T follicular helper cell (primary cell): ENCODE results near the gene CITED1.
"Not testable (repeated sequence)": the region's sequence is repeated elsewhere in the genome, so short reads cannot be mapped to it uniquely, and the experiment has no call there.

Experiments
- DNase-seq: peaks from one replicate; pipeline ENCODE4 v3.0.0-alpha.2; 2020; ENCODE audit warnings: low read depth
- total RNA-seq, 2 experiments: gene quantifications; one replicate each; lab custom pipeline; 2026; lab: John Stamatoyannopoulos, UW

CITED1 gene
- total RNA-seq: 0 reads per million in 2 experiments

DNA sequence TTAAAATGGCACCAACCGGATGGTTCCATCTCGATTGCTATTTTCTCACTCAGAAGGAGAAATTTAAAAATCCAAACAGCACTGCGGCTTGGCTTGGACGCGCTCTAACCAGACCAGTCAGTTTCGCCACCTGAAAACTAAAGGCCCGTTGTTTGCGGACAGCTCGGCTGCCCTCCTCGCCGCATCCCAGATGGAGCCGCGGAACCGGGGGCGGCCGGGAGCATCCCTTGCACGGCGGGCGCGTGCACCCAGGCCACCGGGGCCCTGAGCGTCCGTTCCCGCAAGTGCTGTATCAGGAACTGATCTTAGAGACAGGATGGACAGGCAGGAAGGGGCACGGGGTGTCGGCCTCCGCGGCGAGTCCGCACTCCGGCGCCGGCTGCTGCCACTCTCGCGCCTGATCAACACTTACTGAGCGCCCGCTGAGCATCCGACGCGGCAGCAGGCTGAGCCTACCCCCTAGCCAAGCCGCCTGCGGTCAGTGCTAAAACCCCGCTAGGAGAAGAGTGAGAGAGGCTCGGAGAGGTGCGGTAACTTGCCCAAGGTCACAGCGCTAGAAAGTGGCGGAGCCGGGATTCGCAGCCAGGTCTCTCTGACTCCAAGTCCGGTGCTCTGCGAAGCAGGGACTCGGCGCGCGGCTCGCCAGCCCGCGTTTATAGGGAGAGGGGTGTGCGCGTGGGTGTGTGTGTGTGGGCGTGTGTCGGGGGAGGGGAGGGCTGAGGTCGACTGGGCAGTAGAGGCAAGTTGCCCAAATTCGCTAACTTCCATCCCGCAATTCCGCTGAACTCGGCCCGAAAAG is at the start of gene CITED1:
TSS of gene CITED1 (minus strand) at position 629 of the 799 bp plus-strand sequence. CDS start 3,045 bp downstream, outside the sequence.
- no peak for DNase-seq

GRCh38 chrX:72352786-72353185 is 47.1 kb upstream of the CITED1 start:
- DNase-seq: no peak

- no peak for DNase-seq
Measured at GRCh38 chrX:72351606-72352334, 46.1 kb upstream of the CITED1 start.

DNA sequence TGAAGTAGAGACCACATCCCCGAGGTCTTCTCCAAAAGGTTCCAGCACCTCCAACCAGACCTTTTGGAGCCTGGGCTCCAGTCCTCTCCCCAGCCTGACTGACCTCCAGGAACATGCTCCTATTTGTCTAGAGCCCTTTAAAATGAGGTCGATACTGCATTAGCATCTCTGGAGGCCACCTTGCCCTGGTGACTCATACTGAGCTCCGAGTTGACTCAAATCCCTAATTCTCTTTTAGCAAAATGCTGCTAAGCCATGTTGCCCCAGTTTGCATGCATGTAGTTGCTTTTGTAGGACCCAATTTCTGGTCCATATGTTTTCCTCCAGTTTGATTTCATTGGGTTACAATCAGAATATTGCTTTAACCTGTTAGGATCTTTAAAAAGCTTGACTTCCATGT is 43.5 kb upstream of the CITED1 start:
- no peak for DNase-seq

DNA sequence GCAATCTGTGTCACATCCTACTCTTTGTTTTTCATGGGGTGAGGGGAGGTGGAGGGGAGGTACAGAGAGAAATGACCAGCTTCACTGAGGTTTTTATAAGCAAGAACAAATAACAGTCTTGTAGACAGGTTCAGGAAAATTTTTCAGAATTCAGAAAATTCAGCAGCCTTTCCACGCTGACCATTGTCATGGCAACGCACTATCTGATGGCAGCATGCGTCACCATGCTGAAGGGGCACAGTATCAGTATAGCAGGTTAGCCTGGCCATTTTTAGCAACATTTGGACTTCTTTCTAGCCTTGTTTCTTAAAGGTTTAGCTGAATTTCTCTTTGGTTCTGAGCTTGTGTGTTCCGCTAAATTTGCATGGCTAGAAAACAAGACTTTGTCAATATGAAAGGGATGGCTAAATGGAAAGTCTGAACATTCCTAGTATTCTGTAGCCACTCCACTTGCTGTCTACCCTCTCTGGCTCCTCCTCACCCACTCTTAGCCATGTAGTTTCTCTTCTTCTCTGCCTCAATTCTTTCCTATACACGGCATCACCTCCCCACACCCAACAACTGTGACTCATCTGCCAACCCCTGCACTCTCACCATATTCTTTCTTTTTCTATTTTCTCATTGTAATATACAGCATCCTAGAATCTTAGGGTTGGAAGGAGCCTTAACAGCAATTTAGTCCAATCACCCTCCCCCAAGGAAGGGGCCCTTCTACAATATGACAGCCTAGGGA is 42.7 kb upstream of the CITED1 start:
- DNase-seq: no peak

- DNase-seq: no peak
Measured at GRCh38 chrX:72347366-72347765, 41.7 kb upstream of the CITED1 start.

DNA sequence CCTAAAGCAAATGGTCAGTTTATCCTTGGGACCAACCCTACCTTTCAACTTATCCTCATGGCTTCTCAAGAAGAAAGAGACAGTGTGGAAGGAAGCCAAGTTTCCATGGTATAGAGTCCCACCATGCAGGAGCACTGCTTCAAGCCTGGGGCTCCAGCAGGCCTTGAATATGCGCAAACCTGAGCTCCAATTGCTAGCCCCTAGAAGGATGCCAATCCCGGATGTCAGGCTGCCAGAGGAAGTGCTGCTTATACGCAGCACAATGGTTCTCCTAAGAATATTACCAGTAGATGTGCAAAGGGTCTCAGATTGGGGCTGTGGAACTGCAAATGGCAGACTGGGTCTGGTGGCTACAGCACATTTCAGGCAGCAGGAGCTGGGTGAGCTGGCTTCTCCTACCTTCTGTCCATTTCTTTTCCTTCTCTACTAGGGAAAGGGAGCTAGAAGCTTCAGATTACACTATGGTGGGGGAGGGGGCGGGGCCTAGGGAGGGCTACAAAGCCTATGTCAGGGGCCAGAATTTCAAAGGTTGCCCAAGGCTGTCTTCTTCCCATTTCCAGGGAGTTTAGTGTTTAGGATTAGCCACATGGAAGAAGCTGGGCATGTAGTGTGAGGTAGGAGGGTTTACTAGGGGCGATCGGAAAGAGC is 40.7 kb upstream of the CITED1 start:
- DNase-seq: no peak

DNA sequence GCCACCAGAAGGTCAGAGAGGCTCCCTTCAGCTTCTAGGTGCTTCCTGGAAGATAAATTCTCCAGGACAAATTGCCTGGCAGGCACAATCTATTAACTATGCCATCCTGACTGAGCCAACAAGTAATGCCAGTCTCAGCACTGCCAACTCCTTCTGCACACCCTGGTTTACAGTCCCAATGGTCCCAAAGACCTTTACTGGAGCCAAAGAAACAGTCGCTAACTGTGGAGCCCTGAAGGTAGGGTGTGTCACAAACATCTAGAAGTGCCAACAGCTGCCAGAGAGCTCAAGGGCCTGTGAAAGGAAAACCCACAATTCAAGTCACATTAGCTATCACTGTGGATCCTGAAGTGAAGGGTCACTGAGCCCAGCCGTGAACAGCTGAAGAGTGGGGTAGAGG is 34.9 kb upstream of the CITED1 start:
- DNase-seq: no peak

GRCh38 chrX:72340041-72340440 is 34.3 kb upstream of the CITED1 start:
- no peak for DNase-seq

DNA sequence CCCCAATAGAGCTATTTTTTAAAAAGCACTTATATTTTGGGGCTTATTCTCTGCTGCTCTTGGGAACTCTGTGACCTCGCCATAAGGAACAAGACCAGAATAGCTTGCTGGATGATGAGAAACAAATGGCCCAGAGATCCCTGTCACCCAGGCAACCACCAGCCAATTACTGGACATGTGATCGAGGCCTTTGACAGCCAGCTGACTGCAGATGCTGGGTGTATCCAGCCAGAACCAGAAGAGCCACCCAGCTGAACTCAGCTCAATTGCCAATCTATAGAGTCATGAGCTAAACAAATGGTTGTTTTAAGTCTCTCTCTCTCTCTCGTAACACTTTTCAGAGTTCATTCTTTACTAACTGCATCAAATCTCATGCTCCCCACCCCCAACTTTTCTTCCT is 24.4 kb upstream of the CITED1 start:
- DNase-seq: no peak

GRCh38 chrX:72326605-72327300 is 21.0 kb upstream of the CITED1 start:
- no peak for DNase-seq

DNA sequence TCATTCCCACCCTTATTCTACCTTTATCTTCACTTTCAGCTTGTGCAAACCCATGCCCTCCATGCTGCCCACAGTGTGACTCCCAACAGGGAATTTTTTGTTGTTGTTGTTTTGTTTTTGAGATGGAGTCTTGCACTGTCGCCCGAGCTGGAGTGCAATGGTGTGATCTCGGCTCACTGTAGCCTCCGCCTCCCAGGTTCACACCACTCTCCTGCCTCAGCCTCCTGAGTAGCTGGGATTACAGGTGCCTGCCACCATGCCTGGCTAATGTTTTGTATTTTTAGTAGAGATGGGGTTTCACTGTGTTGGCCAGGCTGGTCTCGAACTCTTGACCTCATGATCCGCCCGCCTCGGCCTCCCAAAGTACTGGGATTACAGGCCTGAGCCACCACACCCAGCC is 13.9 kb upstream of the CITED1 start:
- DNase-seq: not testable (repeated sequence)

DNA sequence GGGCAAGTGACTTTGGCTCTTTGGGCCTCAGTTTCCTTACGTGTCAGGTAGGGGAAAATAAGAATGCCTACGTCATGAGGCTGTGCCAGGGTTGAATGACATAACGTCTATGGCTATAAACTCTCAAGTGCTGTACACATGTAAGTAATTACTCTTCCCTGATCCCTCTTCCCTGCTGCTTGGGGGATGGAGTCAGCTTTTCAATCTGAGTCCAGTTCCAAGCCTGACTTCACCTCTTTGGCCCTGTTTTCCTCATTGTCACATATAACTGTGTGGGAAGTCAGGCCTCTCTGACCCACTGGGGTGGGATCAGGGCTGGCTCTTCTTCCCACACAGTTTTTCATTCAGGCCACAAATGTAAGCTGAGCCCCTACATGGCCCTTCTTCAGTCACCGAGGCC is 11.4 kb upstream of the CITED1 start:
- DNase-seq: no peak

DNA sequence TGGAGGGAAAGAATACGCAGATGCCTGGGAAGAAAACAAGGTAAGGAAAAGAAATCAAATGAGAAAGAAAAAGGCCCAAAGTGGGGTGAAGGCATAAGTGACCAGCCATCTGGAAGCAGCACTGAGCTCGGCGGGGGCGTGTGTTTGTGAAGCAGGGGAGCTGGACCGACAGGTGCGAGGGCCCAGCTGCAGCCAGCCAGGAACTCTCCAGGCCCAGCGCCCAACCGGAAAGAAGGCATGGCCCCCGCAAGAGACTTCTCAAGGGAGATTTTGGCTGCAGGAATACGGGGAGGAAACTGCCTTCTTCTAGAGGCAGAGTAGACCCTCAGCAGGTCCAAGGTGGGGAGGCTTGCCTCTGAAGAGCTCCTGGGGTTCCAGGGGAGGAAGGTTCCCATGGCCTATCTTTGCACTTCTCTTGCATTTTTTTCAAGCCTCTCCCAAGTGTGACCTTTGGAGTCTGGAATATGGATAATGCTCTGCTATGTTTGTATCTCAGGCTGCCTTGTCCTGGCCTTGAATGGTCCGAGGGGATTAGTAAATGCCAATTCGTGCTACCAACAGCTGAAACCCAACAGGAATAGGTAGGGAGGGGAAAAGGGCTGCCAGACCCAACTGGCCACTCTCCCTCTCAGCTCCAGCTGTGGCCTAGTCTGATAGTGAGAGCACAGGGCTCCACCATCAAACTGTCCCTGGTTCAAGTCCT is 10.8 kb upstream of the CITED1 start:
- no peak for DNase-seq

DNA sequence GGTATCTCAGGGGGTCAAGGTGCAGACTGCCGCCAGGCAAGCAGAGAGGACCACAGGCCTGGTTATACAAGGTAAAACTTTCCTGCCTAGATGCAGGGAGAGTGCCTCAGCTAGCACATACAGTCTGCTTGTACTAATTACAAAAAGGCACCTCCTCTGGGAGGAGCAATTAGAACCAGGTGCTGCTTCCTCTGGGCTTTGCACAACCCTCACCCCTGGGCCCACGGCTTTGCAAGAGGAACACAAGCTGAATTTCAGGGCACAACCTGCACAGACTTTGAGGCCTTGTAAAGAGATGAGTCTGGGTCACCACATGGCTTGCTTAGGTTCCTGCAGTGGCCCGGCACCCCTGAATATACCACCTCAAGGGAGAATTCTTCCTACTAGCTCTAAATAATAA is 9.2 kb upstream of the CITED1 start:
- DNase-seq: no peak

DNA sequence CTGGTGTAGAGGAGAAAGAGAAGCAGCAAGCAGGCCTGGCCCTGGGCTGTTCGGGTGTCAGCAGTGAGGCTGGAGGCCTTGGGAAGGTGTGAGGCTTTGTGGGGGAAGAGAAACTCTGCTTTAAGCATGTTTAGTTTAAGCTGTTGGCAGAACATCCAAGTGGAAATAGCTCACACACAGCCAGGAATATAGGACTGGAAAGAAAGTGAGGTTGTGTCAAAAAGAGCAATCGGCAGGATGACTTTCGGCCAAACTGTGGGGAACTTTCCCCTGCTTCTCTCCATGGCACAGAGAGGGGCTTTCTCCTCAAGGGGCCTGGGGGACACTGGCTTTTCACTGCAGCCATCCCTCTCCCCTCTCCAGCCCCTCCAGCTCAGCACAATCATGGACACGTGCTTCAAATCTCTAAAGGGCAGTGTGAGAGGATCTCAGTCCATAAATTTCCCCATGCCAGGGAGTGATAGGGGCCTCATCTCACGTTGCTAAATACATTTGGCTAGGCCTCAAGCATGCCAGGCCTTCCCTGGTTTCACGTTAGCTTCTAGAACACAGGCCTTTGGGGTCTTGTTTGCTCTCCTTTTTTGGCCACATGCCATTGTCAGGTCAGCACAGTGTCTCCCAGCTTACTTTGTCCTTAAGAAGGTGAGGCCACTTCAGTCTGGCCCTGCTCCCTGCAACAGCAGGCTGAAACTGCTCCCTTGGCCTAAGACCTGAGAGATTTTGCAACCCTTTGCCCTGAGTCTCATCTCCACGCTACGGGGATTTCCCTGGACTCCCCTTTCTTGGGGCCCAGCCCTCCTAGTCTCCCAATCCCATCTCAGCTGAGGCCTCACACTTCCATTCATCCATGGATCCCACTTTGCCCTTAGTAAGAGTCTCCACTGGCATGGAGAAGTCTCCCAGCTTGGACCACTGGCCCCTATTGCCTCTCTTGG is 8.3 kb upstream of the CITED1 start:
- no peak for DNase-seq

- DNase-seq: no peak
Measured at GRCh38 chrX:72312311-72312940, 6.7 kb upstream of the CITED1 start.

GRCh38 chrX:72309297-72310071 is 3.8 kb upstream of the CITED1 start:
- no peak for DNase-seq
